SIG-M5 treated with dmso at 0.1 percent for 504 hours (cell line): ENCODE results near the gene ZNRD2.

Experiments used
- DNase-seq: peaks from one replicate; lab custom pipeline; 2025; ENCODE audit not compliant: unreplicated experiment; lab: John Stamatoyannopoulos, UW

Gene ZNRD2

DNA sequence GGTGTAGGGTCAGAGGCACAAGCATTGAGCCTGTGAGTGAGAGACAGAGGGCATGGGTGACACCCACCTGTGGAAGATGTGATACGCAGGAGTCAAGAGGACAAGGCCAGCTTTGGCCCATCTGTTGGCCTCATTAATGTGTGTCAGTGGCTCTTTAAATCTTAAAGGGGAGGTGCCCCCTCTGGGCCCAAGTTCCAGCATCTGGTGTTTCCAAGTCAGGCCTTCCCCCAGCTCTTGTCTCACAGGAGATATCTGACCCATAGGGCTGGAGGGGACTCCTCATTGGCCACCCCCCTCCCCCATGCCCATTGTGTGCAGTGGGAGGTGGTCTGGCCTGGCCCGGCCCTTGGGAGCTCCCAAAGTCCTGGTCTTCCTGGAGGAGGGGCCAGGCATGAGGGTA, 16.4 kb downstream of the ZNRD2 start:
- no peak for DNase-seq

DNA sequence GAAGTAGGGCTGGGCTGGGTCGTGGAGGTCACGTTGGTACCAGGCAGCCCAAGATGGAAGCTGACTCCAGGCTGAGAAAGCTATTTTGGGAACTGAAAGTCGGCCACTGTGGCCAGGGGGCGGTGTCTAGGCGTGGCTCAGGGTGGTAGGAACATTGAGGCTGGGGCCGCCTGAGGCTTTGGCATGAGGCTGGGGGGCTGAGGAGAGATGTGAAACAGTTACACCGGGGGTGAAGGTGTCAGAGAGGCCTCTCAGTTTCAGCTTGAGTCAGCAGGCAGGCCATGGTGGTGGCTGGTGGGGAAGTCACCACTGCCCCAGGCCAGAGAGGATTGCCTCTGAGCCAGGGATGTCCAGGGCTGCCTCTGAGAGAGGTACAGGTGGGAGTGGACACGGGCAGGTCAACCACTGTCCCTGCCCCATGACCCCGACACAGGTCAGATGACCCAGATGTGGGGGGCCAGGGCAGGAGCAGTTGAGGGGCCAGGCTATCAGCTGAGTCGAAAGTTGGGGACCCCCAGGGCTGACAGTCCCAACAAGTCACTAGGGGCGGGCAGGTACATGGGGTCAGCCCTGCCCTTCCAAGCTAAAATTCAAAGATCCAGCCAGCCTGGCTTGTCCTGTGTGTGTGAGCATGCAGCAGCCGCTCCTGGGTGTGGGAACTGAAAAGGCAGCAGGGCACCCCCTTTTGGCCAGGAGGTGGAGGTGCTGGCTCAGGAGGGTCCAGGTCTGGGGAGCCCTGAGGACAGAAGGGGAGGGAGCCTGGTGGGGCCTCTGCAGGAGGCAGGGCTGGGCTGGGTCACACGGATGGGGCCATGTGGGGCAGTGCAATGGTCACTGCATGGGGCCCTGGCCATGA, 18.1 kb downstream of the ZNRD2 start:
- DNase-seq: peak; percentile 55

DNA sequence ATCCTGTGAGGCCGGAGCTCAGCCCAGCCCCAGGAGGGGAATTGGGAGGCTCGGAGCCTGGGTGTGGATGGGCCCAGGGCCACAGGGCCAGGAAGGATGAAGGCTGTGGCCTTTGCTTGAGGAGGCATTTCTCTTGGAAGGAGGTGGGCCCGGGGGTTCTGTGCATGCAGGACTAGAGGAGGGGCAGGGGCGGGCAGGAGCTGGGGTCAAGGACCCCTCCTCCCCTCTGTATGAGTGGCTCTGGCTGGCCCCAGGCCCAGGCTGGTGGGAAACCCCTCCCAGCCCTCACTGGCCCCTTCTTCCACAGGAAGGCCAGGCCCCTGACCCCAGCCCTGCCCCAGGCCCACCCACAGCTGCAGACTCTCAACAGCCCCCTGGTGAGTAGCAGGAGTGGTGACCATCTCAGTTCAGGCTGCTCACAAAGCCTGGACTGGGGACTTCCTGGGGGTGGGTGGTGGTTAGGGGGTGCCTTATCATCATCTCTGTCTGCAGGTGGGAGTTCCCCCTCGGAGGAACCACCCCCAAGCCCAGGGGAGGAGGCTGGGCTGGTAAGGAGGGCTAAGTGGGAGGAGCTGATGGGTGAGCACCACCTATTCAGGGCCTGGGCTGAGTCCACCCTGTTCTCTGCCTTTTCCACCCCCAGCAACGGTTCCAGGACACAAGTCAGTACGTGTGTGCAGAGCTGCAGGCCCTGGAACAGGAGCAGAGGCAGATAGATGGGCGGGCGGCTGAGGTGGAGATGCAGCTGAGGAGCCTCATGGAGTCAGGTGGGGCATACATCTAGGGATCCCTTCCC, 19.4 kb downstream of the ZNRD2 start:
- DNase-seq: no peak

DNA sequence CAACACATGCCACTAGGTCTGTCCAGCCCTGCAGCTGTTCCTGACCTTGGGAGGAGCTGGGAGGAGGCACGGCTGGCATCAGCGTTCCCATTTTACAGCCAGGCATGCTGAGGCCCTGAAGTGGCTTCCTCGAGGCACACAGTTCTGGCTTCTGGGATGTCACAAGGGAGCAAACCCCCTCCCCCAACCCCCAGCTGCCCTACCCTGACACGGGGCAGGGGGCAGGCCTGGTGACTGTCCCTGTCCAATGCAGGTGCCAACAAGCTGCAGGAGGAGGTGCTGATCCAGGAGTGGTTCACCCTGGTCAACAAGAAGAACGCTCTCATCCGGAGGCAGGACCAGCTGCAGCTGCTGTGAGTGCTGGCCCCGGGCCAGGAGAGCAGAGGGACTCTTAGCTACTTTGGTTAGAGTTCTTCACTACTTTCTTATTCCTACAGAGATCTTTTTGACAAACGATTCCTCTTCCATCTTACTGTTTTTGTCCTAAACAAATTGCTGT, 20.0 kb downstream of the ZNRD2 start:
- DNase-seq: no peak

DNA sequence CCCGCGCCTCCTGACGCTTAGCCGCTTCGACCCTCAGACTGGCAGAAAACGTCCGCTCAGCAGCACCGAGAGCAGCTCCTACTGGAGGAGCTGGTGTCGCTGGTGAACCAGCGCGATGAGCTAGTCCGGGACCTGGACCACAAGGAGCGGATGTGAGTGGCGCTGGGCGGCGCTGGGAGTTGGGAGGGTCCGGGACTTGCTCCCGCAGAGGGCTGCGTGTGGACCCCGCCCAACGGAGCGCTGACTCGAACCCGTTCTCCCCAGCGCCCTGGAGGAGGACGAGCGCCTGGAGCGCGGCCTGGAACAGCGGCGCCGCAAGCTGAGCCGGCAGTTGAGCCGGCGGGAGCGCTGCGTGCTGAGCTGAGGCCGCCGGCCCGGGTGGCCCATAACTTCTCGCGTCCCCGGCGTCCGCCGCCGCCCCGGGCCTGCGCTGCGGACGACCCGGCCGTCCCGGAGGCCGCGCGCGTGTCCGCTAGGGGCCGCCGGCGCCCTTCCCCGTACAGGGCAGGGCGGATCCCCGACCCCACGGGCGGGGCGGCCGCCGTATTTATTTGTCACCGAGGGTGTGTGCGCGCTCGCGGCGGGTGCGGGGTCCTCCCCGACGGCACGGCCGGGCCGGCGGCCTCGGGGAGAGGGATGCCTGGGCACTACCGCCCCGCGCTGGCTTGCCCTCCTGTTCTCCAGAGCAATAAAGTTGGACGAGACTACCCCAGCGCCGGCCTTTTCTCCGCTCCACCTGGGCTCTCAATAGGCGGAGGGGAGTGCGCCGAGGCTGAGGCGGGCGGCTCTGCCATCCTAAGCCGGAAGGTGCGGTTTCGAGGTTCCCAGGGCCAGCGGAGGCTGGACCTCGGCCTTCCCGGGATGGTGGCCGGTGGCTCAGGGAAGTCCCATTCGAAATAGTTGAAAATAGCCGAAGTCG, 21.9 kb downstream of the ZNRD2 start:
- DNase-seq: no peak

DNA sequence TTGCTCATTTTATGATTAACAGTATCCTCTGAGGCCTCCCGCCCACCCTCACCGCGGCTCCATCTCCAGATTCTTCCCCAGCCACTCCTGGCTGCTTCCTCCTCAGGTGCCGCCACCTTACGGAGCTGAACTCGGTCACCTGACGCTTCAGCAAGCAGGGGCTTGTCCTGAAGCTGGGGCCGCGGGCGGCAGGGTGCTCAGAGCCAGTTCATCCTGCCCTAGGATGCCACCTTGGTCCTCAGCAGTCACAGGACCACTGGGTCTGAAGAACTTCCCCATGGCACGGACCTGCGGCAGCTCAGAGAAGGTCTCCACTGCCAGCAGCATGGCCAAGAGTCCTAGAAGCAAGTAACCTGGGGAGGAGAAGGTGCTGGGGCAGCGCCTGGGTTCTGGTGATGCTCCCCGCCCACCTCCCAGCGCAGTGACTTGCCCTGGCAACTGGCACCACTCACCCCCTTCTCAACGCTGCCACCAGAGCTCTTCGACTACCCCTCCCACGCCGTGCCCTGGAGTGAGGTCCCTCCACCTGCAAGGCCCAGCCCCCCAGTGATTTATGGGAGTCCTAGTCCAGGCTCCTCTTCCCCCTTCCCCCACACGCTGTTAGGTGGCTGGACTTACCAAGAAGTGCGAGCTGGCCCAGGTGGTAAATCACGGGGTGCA, 22.7 kb downstream of the ZNRD2 start:
- no peak for DNase-seq

DNA sequence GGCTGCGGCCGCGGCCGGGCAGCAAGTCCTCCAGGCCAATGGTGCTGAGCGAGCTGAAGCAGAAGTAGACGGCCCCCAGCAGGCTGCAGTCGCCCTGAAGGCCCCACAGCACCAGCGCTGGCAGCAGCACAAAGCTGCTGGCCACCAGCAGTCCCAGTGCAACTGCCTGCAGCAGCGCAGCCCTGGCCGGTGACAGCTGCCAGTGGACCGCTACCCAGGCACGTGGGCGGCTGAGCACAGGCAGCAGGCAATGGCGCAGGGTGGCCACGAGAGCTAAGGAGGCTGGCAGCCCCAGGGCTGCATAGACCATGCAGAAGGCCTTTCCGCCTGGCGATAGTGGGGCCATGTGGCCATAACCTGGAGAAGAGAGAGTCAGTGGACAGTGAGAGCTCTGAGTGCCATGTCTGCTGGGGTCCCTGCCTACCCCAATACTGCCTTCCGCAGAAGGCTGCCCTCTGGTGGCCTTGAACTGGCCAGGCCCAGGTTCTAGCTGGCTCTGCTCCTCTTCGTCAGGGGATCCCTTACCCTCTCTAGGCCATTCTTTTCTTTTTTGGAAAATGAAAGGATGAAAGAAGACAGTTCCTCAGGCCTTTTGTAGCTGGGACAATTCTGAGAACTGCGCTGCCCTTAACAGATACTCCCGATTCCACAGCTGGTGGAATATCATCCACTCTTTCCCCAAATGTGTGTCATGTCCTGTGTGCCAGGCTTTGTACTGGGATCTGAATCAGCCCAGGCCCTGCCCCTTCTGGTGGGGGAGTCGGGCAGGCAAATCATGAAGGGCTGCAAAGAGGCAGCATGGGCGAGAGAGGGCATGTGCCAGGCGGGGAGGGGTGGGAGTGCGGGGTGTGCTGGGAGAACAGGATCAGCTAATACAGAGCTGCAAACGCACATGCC, 23.5 kb downstream of the ZNRD2 start:
- DNase-seq: no peak

DNA sequence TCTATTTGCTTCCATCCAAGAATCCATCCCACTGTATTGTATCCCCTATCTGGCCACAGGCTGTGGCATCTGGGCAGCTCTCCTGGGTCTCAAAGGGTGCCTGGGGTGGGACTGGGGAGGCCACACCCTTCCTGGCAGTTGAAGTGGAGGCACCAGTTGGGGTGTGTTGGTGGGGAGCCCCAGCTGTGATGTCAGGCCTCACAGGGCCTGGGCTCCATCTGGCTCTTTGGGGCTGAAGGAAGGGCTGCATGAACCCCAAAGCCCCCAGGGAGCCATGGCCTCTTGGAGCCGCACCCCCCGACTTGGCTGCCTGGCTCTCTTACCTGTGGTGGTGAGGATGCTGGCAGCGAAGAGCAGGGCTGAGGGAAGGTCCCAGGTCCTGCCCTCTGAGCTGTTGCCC, 24.9 kb downstream of the ZNRD2 start:
- no peak for DNase-seq

DNA sequence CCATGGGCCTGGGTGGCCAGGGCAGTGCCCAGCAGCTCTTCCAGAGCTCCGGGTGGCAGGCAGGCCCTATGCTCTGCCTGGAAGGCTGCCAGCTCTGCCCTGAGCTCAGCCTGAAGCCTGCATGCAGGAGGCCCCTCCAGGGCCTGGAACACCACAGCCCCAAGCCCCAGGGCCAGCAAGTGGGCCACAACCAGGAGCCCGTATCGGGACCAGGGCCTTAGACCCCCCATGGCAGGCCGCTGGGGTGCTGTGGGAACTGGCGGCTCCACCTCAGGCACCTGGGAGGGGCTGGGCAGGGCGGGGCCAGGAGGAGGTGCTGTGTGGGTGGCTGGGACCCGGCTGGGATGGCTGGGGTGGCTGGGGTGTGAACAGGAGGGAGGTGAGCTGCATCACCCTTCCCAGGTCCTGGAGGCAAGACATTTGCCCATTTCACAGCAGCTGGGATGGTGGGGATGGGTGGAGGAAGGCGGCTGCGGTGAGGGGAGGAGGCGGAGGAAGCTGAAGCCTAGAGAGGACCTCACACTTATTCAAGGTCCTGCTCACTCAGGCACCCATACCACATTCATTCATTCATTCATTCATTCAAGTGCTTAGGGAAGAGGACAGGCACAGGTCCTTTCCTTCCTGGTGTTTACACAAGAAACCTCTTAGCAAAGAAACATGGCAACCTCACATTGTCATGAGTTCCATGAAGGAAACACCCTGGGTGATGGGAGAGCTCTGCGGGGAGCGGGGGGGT, 25.4 kb downstream of the ZNRD2 start, which contains the start of gene KCNK7:
Gene KCNK7, minus strand, starts transcription at position 258 of the 739 bp plus-strand sequence. Its CDS starts 28 bp downstream, at position 230.
- no peak for DNase-seq

DNA sequence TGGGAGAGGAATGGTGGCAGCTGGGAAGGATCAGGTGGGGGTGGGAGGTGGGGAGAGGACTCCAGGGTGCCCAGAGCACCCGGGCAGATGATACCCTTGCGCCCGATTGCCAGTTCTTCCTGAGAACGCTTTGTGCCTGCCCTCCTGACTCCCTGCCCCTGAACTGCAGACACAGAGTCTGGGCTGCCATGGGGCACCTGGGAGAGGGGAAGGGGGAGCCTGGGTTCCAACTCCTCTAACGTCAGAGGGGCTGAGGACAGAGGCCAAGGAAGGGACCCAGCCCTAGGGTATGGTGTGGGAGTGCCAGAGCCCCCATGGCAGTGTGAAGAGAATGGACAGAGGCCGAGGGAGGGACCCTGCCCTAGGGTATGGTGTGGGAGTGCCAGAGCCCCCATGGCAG, 26.2 kb downstream of the ZNRD2 start:
- no peak for DNase-seq

DNA sequence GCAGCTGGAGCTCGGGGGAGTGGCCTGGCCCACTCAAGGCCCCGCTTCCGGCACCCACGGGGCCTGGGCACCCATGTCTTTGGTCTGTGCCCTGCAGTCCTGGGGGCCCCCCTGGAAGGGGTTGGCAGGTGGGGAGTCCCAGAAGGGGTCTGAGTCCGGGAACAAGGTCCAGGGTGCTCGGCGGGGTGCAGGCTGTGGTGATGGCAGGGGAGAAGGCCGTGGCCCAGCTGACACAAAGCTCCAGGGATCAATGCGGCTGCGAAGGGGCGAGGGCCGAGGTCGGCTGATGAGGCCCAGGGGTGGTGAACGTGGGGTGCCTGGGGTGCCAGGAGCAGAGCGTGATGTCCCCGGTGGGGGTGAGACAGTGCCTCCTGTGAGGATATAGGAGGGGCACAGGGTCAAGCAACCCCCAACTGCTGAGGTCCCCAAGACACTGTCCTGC, 28.0 kb downstream of the ZNRD2 start:
- no peak for DNase-seq

DNA sequence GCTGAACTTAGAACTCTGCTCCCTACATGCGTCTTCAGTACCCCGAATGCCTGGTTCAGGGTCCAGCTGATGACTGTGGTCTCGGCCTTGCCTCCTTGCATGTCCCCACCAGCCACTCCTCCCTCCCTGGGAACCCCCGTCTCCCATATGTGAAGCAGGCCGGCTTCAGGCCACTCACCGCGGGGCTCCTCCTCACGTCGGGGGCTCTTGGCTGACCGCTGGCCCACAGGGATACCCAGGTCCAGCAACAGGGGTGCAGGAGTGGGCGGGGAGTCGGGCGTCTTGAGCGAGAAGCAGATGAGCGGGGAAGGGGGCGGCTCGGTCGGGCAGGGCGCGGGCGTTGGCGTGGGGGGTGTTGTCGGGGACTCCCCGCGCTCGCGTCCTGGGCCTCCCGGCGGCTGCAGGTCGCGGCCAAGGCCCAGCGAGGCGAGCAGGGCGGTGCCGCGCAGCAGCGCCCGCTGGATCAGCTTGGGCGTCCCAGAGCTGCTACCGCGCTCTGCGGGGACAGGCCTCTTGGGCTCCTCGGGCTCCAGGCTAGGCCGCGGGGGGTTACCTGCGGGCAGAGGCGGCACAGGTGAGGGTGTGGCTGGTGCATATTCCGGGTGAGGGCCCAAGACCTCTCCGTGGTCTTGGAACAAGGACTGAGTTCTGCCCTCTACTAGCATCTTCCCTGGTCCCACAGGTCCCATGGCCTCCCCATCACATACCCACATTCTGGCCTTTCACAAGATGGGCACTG, 29.1 kb downstream of the ZNRD2 start:
- no peak for DNase-seq

DNA sequence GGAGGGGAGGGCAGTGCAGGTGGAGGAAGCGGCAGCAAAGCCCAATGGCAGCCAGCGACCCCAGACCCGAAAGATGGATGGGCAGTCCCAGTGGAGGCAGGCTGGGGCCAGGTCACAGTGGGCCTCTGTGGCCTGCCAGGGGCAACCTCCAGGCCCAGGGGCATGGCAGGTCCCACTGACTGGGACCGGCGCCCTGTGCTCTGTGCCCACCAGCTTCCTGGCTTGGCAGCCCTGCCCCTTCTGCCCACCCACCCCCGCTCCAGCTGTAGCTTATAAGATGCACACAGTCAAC, 29.6 kb downstream of the ZNRD2 start:
- no peak for DNase-seq

DNA sequence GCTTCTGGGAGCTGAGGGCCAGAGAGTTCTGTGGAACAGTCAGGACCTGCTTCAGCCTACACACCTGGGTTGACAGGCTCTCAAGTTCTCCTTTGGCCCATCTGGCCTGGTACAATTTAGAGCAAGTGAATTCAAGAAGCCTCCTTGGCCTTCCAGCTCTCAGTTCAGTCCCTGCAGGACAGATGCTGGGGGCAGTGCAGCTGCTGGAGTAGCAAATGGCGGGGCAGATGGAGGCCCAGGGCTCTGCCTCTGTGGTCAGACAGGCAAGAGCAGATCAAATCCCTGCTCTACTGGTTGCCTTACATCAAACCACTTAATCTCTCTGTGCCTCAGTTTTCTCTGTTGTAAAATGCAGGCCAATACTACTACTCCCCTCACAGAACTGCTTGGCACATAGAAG, 34.0 kb downstream of the ZNRD2 start:
- DNase-seq: no peak

DNA sequence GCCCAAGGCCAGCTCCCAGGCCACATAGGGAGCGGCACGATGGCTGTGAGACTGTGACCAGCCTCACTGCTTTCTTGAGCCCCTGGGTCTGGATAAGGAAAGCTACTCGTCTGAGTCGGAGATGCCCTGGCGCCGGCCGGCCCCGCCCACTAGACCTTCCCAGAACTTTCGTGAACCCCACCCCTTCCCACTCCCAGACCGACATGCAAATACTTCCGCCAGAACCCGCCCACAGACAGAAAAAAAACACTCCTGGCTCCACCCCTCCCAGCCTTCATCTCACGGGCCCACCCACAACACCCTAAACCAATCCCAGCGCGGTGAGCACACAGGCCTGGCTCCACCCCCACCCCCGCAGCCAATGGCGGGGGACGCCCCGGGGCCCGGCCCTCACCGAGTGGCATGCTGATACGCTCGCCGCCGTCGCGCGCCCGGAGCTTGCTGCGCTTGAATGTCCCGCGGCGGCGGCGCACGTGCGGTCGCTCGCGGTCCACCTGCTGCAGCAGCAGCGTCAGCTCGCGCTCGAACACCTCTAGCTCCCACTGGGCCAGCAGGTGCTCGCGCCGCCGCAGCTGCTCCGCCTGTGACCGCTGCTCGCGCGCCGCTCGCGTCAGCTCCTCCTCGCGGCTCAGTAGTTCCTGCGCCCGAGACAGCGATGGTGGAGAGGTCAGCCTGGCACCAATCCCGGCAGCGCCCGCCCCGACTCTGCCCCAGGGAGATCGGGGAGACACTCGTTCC, 36.8 kb downstream of the ZNRD2 start:
- DNase-seq: no peak

DNA sequence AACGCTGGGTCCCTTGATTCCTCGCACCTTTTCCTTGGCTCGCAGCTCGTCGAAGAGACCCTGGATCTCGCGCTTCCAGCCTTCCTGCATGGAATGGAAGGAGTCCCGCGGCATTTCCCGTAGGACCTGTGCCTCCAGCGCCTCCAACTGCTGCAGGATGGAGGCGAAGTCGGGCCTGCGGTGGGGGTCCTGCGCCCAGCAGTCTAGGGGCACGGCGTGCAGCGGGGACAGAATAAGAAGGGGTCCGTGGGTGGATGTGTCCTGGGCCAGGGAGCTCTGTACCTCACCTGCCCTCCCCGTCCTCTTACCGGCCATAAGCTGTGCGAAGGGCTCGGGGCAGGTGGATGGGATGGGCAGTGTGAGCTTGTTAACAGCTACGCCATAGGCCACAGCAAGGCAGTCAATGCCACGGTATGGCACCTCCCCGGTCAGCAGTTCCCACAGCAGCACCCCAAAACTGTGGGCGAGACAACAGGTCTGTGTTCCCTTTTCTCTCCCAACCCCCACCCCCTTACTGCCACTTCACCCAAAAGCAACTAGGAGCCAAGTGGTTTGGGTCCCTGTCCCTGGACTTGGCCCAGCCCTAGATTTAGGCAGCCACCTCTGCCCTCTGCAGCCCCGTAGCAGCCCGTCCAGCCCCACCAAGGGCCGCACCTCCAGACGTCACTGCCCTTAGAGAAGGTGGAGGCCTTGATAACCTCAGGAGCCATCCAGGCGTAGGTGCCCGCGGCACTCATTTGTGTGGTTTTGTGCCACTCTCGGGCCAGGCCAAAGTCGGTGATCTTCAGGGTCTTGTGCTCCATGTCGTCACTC, 37.5 kb downstream of the ZNRD2 start:
- no peak for DNase-seq

DNA sequence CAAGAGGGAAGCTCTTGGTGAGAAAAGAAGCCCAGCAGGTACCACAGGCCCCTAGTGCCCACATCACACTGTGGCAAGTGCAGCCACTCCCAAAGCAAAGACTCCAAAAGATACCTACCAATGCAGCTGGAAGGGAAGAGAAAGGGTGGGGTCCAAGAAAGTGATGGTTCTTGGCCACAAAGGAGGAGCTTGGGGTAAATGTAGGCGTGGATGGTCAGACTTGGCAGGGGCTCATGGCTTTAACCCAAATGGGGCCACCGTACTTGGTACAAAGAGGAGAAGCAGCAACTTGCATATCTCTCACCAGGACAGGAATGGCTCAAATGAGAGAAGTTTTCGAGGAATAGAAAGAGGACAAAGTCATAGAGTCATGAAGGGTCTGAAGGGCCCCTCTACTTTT, 39.0 kb downstream of the ZNRD2 start:
- DNase-seq: no peak
